HepG2 (cell line): ENCODE data around the gene TMEM108.

Experiments used
- ARNT2 ChIP-seq: sonication (generic); formaldehyde crosslinking; IDR thresholded peaks from 2 replicates; pipeline ENCODE4 v1.8.0; 2022; ENCODE audit warnings: mild to moderate bottlenecking, low read depth, missing genetic modification reagents, moderate library complexity
- FLYWCH1 ChIP-seq: sonication (generic); formaldehyde crosslinking; IDR thresholded peaks from 2 replicates; pipeline ENCODE4 v1.8.1; 2023; ENCODE audit warnings: mild to moderate bottlenecking, missing genetic modification reagents
- HBP1 ChIP-seq: IDR thresholded peaks from 2 replicates; pipeline ENCODE4 v1.6.1; 2016; ENCODE audit warnings: low read depth, control low read depth
- IRF9 ChIP-seq: sonication (generic); formaldehyde crosslinking; IDR thresholded peaks from 2 replicates; pipeline ENCODE4 v1.8.0; 2022; ENCODE audit warnings: missing genetic modification reagents, mild to moderate bottlenecking, borderline replicate concordance
- JUNB ChIP-seq: sonication (generic); formaldehyde crosslinking; IDR thresholded peaks from 2 replicates; pipeline ENCODE4 v1.8.0; 2022; ENCODE audit warnings: missing genetic modification reagents, mild to moderate bottlenecking, borderline replicate concordance
- MAX ChIP-seq: IDR thresholded peaks from 2 replicates; pipeline ENCODE4 v1.6.1; 2012; ENCODE audit warnings: inconsistent platforms
- SMC3 ChIP-seq: IDR thresholded peaks from 2 replicates; pipeline ENCODE4 v1.6.1; 2011; ENCODE audit warnings: low read length, improper control_type of control experiment
- TAF1 ChIP-seq: sonication (generic); formaldehyde crosslinking; IDR thresholded peaks from 2 replicates; pipeline ENCODE4 v1.4.0; 2020; ENCODE audit warnings: missing genetic modification reagents
- TCF12 ChIP-seq, 2 experiments: fragments of 450-650 bp in 1 of 2; sonication (generic) in 1 of 2; formaldehyde crosslinking in 1 of 2; IDR thresholded peaks; 2 replicates each; pipeline versions ENCODE4 v1.6.1 to v1.8.0; 2017 to 2022; ENCODE audit warnings: antibody characterized with exemption in 1 of 2, mild to moderate bottlenecking in 1 of 2, missing genetic modification reagents in 1 of 2, moderate library complexity in 1 of 2
- ZBTB7A ChIP-seq: sonication (generic); formaldehyde crosslinking; IDR thresholded peaks from 2 replicates; pipeline ENCODE4 v1.8.0; 2022; ENCODE audit warnings: mild to moderate bottlenecking, missing genetic modification reagents
- ZEB1 ChIP-seq: IDR thresholded peaks from 2 replicates; pipeline ENCODE4 v1.6.1; 2012; ENCODE audit warnings: mild to moderate bottlenecking, low read depth, inconsistent platforms; ENCODE audit not compliant: insufficient replicate concordance
- ZFP36 ChIP-seq: fragments of 150-350 bp; IDR thresholded peaks from 2 replicates; pipeline ENCODE4 v1.6.1; 2018; ENCODE audit warnings: borderline replicate concordance, low read length, low read depth; ENCODE audit not compliant: partially characterized antibody
- ZHX1 ChIP-seq: sonication (generic); formaldehyde crosslinking; IDR thresholded peaks from 2 replicates; pipeline ENCODE4 v1.8.1; 2022; ENCODE audit warnings: low read depth, mild to moderate bottlenecking, missing genetic modification reagents

GRCh38 chr3:133211856-133212255 is 173.7 kb downstream of the TMEM108 start:
- TF ChIP-seq SMC3 (no peak), HBP1 (CRISPR knock-in tag) (no peak), ZFP36 (no peak), ZBTB7A (CRISPR knock-in tag) (no peak), ZHX1 (CRISPR knock-in tag) (no peak), ARNT2 (CRISPR knock-in tag) (no peak), IRF9 (no peak), TAF1 (CRISPR knock-in tag) (no peak), ZEB1 (no peak), FLYWCH1 (CRISPR knock-in tag) (no peak), MAX (no peak), TCF12 (IDR thresholded peaks at IDR 0.05) (no peak), TCF12 (CRISPR knock-in tag; IDR thresholded peaks at IDR 0.05) (no peak), JUNB (CRISPR knock-in tag) (no peak)
